NOMO-1 treated with dmso at 0.1 percent for 144 hours (cell line): Measurements from ENCODE around the gene LIPT2.

ENCODE experiments used
- DNase-seq: peaks from one replicate; lab custom pipeline; 2025; ENCODE audit not compliant: unreplicated experiment; lab: John Stamatoyannopoulos, UW

The LIPT2 gene

GRCh38 chr11:74504100-74504691, 10.7 kb upstream of the LIPT2 start:
- DNase-seq, result no peak

- DNase-seq, result no peak
These were observed 1.4 kb upstream of the LIPT2 start for GRCh38 chr11:74494916-74495315.

GRCh38 chr11:74493791-74494630, 487 bp upstream of the LIPT2 start:
- no peak for DNase-seq

- no peak for DNase-seq
These were observed 1.4 kb downstream of the LIPT2 start for GRCh38 chr11:74492084-74492483.

GRCh38 chr11:74490941-74491340, 2.6 kb downstream of the LIPT2 start:
- peak; percentile 16 for DNase-seq

GRCh38 chr11:74487875-74488274, 5.6 kb downstream of the LIPT2 start:
- no peak for DNase-seq

- DNase-seq, result no peak
These were observed 7.7 kb downstream of the LIPT2 start for GRCh38 chr11:74485868-74486267.

- no peak for DNase-seq
These were observed 12.7 kb downstream of the LIPT2 start for GRCh38 chr11:74480688-74481417.

GRCh38 chr11:74479732-74480123, 13.8 kb downstream of the LIPT2 start:
- DNase-seq, result no peak

- DNase-seq, result no peak
These were observed 14.4 kb downstream of the LIPT2 start for GRCh38 chr11:74478877-74479731.

GRCh38 chr11:74476536-74476935, 17.0 kb downstream of the LIPT2 start:
- DNase-seq, result no peak

GRCh38 chr11:74474316-74474715, 19.2 kb downstream of the LIPT2 start:
- DNase-seq, result no peak

GRCh38 chr11:74473382-74474173, 19.9 kb downstream of the LIPT2 start:
- no peak for DNase-seq

GRCh38 chr11:74471668-74472429, 21.7 kb downstream of the LIPT2 start:
- DNase-seq, result no peak

GRCh38 chr11:74471037-74471436, 22.5 kb downstream of the LIPT2 start:
- DNase-seq, result no peak

GRCh38 chr11:74470526-74470925, 23.0 kb downstream of the LIPT2 start:
- DNase-seq, result no peak

GRCh38 chr11:74468936-74469335, 24.6 kb downstream of the LIPT2 start:
- no peak for DNase-seq

GRCh38 chr11:74468521-74468920, 25.0 kb downstream of the LIPT2 start:
- no peak for DNase-seq

- DNase-seq, result no peak
These were observed 25.5 kb downstream of the LIPT2 start for GRCh38 chr11:74468058-74468457.
